HFFc6 (cell line): ENCODE results near the gene RIPOR3. TPM values are rescaled to one million over a fixed set of nuclear protein-coding genes. Genes with fewer than 3 reads are reported as not detected.

Experiments
- DNase-seq: peaks from one replicate; pipeline ENCODE4 v3.0.0-alpha.2; 2018
- H3K27ac Mint-ChIP-seq: 2 replicates; pipeline ENCODE4 v1.8.0; 2020; ENCODE audit warnings: mild to moderate bottlenecking, mixed read lengths
- H3K27me3 Mint-ChIP-seq: 2 replicates; pipeline ENCODE4 v1.8.0; 2021; ENCODE audit warnings: mild to moderate bottlenecking, moderate library complexity, mixed read lengths; ENCODE audit not compliant: insufficient read depth
- H3K36me3 Mint-ChIP-seq: 2 replicates; pipeline ENCODE4 v1.8.0; 2021; ENCODE audit warnings: low read depth, mixed read lengths
- H3K4me1 Mint-ChIP-seq: 2 replicates; pipeline ENCODE4 v1.8.0; 2020; ENCODE audit warnings: low read depth, mixed read lengths
- H3K4me3 Mint-ChIP-seq: 2 replicates; pipeline ENCODE4 v1.8.0; 2020; ENCODE audit warnings: mild to moderate bottlenecking, moderate library complexity, mixed read lengths
- H3K9me3 Mint-ChIP-seq: 2 replicates; pipeline ENCODE4 v1.8.0; 2020; ENCODE audit warnings: mild to moderate bottlenecking, mixed read lengths
- total RNA-seq, 6 experiments: library from RNA; stranded (reverse); fragmentation: NEBNext Ultra II Directional; extraction: Animal tissue kit (Norgen Biotek cat#: 25700); gene quantifications; 2 replicates in 1 of 6; 3 replicates in 5 of 6; pipeline ENCODE4 v1.2.3, GENCODE V29; 2021
- TF ChIP-seq, protein P1 (sequence below): fragments of 200-600 bp; sonication (generic); IDR thresholded peaks from 2 replicates; pipeline ENCODE4 v1.5.0; 2021; ENCODE audit warnings: antibody characterized with exemption, mild to moderate bottlenecking

Gene RIPOR3
- total RNA-seq, 6 experiments from 2014 or later, result 0.07 to 0.25 (median 0.11) TPM

DNA sequence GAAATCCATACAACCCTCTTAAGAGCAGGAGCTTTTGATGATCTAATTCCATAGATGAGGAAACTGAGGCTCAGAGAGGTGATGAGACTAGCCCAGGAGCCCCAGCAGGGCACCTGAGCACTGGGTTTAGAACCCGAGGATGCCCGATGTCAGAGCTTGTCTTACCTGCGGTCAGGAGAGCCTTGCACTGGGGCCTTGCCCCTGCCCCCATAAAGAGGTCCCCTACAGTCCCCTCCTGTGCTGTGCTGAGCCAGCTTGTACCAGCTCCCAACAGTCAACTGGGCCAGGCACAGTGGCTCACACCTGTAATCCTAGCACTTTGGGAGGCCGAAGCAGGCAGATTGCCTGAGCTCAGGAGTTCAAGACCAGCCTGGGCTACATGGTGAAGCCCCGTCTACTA, 58.6 kb downstream of the RIPOR3 start:
- Mint-ChIP-seq H3K36me3 (no peaks in the 10 kb centered on the region), H3K4me1 (peaks cover 20% of the 10 kb centered on the region), H3K27ac (no peak overlapping the region), H3K27me3 (peaks cover 17% of the 10 kb centered on the region), H3K9me3 (no peaks in the 10 kb centered on the region), H3K4me3 (no peak overlapping the region)
- TF ChIP-seq, protein P1, sequence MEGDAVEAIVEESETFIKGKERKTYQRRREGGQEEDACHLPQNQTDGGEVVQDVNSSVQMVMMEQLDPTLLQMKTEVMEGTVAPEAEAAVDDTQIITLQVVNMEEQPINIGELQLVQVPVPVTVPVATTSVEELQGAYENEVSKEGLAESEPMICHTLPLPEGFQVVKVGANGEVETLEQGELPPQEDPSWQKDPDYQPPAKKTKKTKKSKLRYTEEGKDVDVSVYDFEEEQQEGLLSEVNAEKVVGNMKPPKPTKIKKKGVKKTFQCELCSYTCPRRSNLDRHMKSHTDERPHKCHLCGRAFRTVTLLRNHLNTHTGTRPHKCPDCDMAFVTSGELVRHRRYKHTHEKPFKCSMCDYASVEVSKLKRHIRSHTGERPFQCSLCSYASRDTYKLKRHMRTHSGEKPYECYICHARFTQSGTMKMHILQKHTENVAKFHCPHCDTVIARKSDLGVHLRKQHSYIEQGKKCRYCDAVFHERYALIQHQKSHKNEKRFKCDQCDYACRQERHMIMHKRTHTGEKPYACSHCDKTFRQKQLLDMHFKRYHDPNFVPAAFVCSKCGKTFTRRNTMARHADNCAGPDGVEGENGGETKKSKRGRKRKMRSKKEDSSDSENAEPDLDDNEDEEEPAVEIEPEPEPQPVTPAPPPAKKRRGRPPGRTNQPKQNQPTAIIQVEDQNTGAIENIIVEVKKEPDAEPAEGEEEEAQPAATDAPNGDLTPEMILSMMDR, result no peak
- DNase-seq, result no peak

DNA sequence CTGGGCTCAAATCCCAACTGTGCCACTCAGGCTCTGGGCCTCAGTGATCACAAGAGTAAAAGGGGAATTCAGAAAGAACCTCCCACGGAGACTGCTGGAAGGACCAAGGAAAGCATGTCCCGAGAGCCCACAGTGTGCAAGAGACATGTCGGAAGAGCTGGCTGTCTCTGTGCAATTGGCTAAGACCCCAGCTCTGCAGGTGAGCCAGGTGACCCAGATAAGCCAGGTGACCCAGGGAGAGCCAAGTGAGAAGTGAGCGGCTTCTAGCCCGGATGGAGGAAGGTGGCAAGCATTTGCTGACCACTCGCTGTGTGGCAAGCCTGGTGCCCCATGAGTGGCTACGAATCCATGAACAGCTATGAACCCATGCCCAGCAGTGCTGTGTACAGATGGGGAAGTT, 59.1 kb downstream of the RIPOR3 start:
- Mint-ChIP-seq H3K9me3 (no peaks in the 10 kb centered on the region), H3K27me3 (peaks cover 17% of the 10 kb centered on the region), H3K36me3 (no peaks in the 10 kb centered on the region), H3K27ac (no peak overlapping the region), H3K4me1 (peaks cover 18% of the 10 kb centered on the region), H3K4me3 (no peak overlapping the region)
- TF ChIP-seq, protein P1, result no peak
- no peak for DNase-seq

DNA sequence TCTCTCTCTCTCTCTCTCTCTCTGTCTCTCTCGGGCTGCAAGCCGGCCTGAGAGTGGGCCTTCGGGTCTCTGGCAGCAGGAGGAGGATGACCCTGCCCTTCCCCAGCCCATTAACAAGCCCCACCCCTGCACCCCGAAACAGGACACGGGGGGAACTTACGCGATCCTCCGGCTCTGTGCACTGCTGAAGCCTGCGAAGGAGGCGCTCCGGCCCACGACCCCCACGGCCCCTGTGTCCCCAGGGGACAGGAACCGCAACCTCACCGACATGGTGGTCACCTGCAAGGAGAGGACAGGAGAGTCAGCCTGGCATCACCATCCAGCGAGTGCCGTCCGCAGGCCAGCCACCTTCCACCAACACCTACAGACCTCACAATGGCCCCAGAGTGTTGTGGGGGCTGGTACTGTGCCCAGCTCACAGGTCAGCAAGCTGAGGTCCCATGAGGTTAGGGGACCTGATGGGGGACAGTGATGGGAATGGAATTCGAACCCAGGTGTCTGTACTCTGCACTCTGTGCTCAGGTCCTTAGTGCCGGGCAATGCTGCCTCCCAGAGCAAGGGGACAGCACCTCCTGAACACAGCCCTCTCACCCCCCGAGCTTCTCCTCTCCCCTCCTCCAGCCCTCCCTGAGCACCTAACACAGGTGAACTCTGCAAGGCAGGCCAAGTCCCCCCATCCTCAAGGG, 60.6 kb downstream of the RIPOR3 start:
- Mint-ChIP-seq H3K9me3 (no peaks in the 10 kb centered on the region), H3K27me3 (peaks cover 17% of the 10 kb centered on the region), H3K27ac (no peak overlapping the region), H3K4me3 (no peak overlapping the region), H3K4me1 (peaks cover 4% of the 10 kb centered on the region; the same call in 1 of the 2 replicates), H3K36me3 (no peaks in the 10 kb centered on the region)
- DNase-seq, result no peak
- TF ChIP-seq, protein P1, result no peak

DNA sequence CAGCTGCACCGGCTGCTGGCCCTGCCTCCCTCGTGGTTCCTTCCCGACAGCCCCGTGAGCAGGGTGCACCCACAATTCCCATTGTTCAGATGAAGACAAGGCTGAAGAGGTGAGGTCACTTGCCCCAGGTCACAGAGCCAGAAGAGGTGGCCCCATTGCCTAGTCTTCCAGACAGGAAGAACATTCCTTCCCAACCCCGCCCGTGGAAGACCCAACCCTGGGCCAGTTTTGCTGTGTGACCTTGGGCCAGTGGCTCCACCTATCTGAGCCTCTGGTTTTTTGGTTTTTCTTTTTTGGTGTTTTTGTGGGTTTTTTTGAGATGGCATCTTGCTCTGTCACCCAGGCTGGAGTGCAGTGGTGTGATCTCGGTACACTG, 61.7 kb downstream of the RIPOR3 start:
- DNase-seq, result no peak
- H3K27ac Mint-ChIP-seq, result no peak overlapping the region
- H3K4me3 Mint-ChIP-seq, result no peak overlapping the region
- H3K4me1 Mint-ChIP-seq, result no peaks in the 10 kb centered on the region
- H3K9me3 Mint-ChIP-seq, result no peaks in the 10 kb centered on the region
- no peaks in the 10 kb centered on the region for H3K36me3 Mint-ChIP-seq
- TF ChIP-seq, protein P1, result no peak
- peaks cover 16% of the 10 kb centered on the region for H3K27me3 Mint-ChIP-seq

DNA sequence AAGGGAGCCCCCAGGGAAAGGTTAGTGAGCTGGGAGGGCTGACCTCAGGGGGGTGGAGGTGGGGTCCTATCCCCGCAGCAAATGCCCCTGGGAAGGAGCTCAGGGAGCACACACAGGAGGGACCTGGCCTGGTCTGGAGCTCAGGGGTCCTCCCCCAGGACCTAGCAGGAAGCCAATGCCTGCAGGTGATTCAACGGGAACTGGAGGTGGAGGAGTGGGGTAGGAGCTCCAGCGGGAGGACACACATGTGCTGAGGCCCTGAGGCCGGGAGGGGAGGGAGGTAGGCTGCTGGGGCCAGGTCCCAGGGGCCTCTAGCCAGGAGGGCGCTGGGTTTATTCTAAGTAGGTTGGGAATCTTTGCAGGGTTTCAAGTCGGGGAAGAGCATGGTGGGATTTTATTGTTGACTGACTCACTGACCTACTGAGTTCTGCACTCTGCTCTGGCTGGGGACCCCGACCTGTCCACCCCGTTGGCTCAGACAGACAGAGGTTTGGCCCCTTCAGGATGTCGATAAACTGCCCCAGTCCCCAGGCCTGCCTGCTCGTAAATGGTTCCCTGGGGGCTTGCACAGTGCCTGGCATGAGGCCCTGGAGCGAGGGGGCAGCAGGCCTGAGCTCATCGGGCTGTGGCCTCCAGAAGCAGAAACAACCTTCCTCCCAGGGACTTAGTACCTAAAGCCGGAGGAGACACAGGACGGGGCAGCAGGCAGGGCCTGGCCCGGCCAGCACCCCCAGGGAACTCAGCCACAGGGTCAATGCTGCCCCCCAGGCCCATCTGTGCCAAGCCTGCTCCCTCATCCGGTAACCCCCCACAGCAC, 62.3 kb downstream of the RIPOR3 start:
- DNase-seq, result no peak
- Mint-ChIP-seq H3K4me3 (no peak overlapping the region), H3K9me3 (no peaks in the 10 kb centered on the region), H3K36me3 (no peaks in the 10 kb centered on the region), H3K4me1 (no peaks in the 10 kb centered on the region), H3K27me3 (peaks cover 11% of the 10 kb centered on the region), H3K27ac (no peak overlapping the region)
- TF ChIP-seq, protein P1, result no peak
